Immature natural killer cell (primary cell): Measurements from ENCODE around the gene GSS. TPM values are rescaled to one million over a fixed set of nuclear protein-coding genes. Genes with fewer than 3 reads are reported as not detected.
"Not testable (repeated sequence)": the region's sequence is repeated elsewhere in the genome, so short reads cannot be mapped to it uniquely, and the experiment has no call there.

ENCODE experiments used
- DNase-seq, 3 donors: peaks; one replicate each; pipeline ENCODE4 v3.0.0; 2022; ENCODE audit warnings: mixed read lengths in 1 of 3
- H3K27ac Mint-ChIP-seq, 6 donors: one replicate each; pipeline ENCODE4 v1.8.0; 2020; ENCODE audit warnings: mixed read lengths in 6 of 6, mild to moderate bottlenecking in 5 of 6, inconsistent platforms in 4 of 6, moderate library complexity in 3 of 6
- H3K27me3 Mint-ChIP-seq, 3 donors: one replicate each; pipeline ENCODE4 v1.8.0; 2020 to 2021; ENCODE audit warnings: low read depth in 3 of 3, mild to moderate bottlenecking in 3 of 3, mixed read lengths in 3 of 3, moderate library complexity in 3 of 3, inconsistent platforms in 1 of 3
- H3K36me3 Mint-ChIP-seq, 3 donors: one replicate each; pipeline ENCODE4 v1.8.0; 2020; ENCODE audit warnings: mixed read lengths in 3 of 3, inconsistent platforms in 2 of 3, mild to moderate bottlenecking in 2 of 3
- H3K4me1 Mint-ChIP-seq, 2 donors: one replicate each; pipeline ENCODE4 v1.8.0; 2020; ENCODE audit warnings: inconsistent platforms in 2 of 2, mild to moderate bottlenecking in 2 of 2, mixed read lengths in 2 of 2, moderate library complexity in 1 of 2
- H3K4me3 Mint-ChIP-seq, 5 donors: one replicate each; pipeline ENCODE4 v1.8.0; 2020; ENCODE audit warnings: mild to moderate bottlenecking in 5 of 5, mixed read lengths in 5 of 5, inconsistent platforms in 3 of 5, moderate library complexity in 3 of 5
- H3K9me3 Mint-ChIP-seq, 6 donors: one replicate each; pipeline ENCODE4 v1.8.0; 2020; ENCODE audit warnings: mild to moderate bottlenecking in 6 of 6, mixed read lengths in 6 of 6, inconsistent platforms in 4 of 6, moderate library complexity in 3 of 6
- polyA plus RNA-seq, 3 donors: library from polyadenylated mRNA; unstranded; fragments of 300-500 nt; fragmentation: Illumina TruSeq; gene quantifications; one replicate each; pipeline ENCODE4 v1.2.3, GENCODE V29; 2021

Gene GSS
- polyA plus RNA-seq, 3 donors from 2014 or later, result 32.4 to 60.6 (median 45.7) TPM

DNA sequence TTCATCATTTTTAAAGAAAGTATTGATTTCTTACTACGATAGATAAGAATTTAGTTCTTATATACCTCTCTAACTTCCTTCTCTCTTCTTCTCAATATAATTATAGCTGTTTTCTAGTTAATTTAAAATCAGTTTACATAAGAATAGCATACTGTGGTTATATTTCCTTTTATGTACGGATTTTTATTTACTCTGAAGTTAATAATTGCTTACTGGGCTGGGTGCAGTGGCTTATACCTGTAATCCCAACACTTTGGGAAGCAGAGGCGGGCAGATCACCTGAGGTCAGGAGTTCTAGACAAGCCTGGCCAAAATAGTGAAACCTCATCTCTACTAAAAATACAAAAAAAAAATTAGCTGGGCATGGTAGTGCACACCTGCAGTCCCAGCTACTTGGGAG is 69.5 kb downstream of the GSS start:
- H3K36me3 Mint-ChIP-seq, result peaks cover 0 to 3% (median 0%) of the 10 kb centered on the region in 3 donors
- H3K27me3 Mint-ChIP-seq, result peaks cover 0 to 8% (median 0%) of the 10 kb centered on the region in 3 donors
- H3K4me1 Mint-ChIP-seq, result no peaks in the 10 kb centered on the region
- DNase-seq, result no peak
- no peak overlapping the region for H3K27ac Mint-ChIP-seq
- H3K9me3 Mint-ChIP-seq, result no peaks in the 10 kb centered on the region
- no peak overlapping the region for H3K4me3 Mint-ChIP-seq

DNA sequence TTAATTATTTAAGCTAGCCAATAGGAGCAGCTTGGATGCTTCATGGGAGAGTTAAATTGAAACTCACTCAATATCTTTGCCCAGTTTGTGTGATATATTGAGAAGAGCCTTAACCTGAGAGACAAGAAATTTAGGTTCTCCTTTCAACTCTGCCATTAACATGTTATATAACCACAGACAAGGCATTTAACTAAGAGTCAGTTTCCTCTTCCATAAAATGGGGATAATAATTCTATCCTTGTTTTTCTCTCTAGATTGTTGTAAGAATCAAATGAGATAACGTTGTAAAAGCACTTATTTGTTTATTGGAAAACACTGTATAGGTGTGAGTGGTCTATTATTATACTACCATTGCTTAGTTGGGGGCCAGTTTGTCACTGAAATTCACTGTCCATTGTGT is 71.3 kb downstream of the GSS start:
- Mint-ChIP-seq H3K4me3 (no peak overlapping the region), H3K36me3 (no peaks in the 10 kb centered on the region), H3K9me3 (no peaks in the 10 kb centered on the region), H3K27me3 (no peaks in the 10 kb centered on the region), H3K4me1 (no peaks in the 10 kb centered on the region), H3K27ac (no peak overlapping the region)
- DNase-seq, result no peak

DNA sequence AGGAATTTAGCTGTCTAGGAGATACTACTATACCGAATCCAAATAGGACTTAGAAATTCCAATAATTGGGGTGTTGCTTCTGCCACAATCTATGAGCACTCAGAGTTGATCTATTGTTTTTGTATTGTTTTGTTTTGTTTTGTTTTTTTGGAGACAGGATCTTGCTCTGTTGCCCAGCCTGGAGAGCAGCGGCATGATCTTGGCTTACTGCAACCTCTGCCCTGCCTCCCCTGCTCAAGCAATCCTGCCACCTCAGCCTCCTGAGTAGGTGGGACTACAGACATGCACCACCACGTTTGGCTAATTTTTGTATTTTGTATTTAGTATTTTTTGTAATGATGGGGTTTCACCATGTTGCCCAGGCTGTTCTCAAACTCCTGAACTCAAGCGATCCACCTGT is 71.8 kb downstream of the GSS start:
- Mint-ChIP-seq H3K4me3 (no peak overlapping the region), H3K36me3 (no peaks in the 10 kb centered on the region)

DNA sequence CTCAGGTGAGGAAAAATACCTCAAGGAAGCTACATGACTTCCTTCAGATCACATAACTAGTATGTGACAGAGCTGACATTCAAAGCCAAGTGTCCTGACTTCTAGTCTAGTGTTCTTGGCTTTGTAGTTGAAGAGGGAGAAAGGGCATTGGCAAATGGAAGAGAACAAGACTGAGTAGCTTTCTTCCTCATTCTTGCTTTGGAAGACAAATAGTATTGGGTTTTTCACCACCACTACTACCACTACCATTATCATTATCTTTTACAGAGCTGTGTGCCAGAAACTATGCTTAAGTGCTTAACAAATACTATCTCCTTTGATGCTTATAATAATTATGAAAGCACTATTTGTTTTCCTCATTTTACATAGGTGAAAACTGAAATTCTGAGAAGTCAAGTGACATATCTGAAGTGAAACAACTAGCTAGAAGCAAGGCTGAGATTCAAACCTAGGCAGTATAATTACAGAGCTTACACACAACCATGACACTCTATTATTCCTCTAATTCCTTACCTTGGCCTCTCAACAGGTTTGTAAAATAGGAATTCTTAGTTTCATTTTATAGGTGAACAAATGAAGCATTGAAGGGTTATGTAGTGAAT is 72.4 kb downstream of the GSS start:
- H3K4me1 Mint-ChIP-seq, result peaks cover 0 to 2% of the 10 kb centered on the region in 2 donors
- H3K36me3 Mint-ChIP-seq, result no peaks in the 10 kb centered on the region
- H3K9me3 Mint-ChIP-seq, result no peaks in the 10 kb centered on the region
- H3K27ac Mint-ChIP-seq, result no peak overlapping the region
- H3K4me3 Mint-ChIP-seq, result no peak overlapping the region
- no peaks in the 10 kb centered on the region for H3K27me3 Mint-ChIP-seq
- no peak for DNase-seq

More for the DNA sequence above, 71.8 kb downstream of the GSS start:
- Mint-ChIP-seq H3K27ac (no peak overlapping the region), H3K9me3 (no peaks in the 10 kb centered on the region), H3K27me3 (no peaks in the 10 kb centered on the region), H3K4me1 (no peaks in the 10 kb centered on the region)
- DNase-seq, result no peak

DNA sequence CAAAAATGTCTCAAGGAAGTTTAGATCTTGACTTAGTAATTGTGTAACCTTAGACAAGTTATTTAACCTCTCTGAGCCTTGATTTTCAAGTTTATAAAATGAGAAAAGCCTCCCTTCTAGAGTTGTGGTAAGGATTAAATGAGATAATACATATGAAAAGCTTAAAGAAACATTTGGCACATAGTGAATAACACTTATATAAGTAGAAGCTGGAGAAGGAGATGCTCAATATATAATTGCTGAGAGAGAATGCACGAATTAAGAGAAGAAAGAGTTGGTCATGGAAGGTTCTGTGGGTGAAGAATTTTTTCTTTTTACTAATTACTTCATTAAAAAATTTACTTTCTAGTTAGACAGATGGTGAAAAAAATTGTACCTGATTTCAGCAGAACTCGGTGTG is 73.9 kb downstream of the GSS start:
- no peak for DNase-seq
- H3K36me3 Mint-ChIP-seq, result no peaks in the 10 kb centered on the region
- no peak overlapping the region for H3K27ac Mint-ChIP-seq
- H3K4me3 Mint-ChIP-seq, result no peak overlapping the region
- peaks cover 6 to 8% of the 10 kb centered on the region in 2 donors for H3K4me1 Mint-ChIP-seq
- no peaks in the 10 kb centered on the region for H3K9me3 Mint-ChIP-seq
- H3K27me3 Mint-ChIP-seq, result peaks cover 0 to 3% (median 0%) of the 10 kb centered on the region in 3 donors

DNA sequence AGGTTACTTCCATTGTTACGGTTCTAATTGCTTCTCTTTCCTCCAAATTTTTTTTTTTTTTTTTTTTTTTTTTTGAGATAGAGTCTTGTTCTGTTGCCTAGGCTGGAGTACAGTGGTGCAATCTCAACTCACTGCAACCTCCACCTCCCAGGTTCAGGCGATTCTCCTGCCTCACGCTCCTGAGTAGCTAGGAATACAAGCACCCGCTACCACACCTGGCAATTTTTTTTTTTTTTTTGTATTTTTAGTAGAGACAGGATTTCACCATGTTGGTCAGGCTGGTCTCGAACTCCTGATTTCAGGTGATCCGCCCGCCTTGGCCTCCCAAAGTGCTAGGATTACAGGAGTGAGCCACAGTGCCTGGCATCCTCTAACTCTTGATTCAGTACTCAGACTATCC is 74.6 kb downstream of the GSS start:
- not testable (repeated sequence) for H3K27ac Mint-ChIP-seq, H3K27me3 Mint-ChIP-seq, H3K4me3 Mint-ChIP-seq, H3K36me3 Mint-ChIP-seq, H3K9me3 Mint-ChIP-seq, DNase-seq
- H3K4me1 Mint-ChIP-seq, result peaks cover 11 to 12% of the 10 kb centered on the region in 2 donors

DNA sequence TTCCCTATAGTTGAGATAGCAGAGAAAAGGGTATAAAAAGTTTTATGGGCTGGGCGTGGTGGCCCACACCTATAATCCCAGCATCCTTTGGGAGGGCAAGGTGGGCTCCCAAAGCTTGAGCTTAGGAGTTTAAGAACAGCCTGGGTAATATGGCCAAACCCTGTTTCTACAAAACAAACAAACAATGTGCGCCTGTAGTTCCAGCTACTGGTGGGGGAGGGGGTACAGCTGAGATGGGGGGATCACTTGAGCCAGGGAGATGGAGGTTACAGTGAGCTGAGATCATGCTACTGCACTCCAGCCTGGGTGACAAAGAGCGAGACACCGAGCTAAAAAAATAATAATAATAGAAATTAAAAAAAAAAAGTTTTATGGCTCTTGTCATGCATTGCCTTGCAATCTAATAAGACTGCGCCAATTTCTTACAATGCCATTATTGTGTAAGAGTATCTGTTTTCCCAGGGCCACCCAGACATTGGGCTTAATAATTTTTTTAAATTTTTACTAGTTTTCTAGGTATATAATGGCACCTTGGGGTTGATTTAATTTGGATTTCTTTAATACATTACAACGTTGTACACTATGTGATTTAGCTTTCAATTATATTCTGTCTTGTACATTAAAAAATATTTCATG is 75.3 kb downstream of the GSS start:
- Mint-ChIP-seq H3K4me1 (peaks cover 16 to 18% of the 10 kb centered on the region in 2 donors), H3K4me3 (no peak overlapping the region)

More for the DNA sequence above, 75.3 kb downstream of the GSS start:
- H3K27ac Mint-ChIP-seq, result peak overlapping the region in 1 of 6 donors; percentile 4
- H3K36me3 Mint-ChIP-seq, result no peaks in the 10 kb centered on the region
- DNase-seq, result no peak
- no peaks in the 10 kb centered on the region for H3K9me3 Mint-ChIP-seq
- H3K27me3 Mint-ChIP-seq, result peaks cover 0 to 5% (median 4%) of the 10 kb centered on the region in 3 donors

Other genes with a start within 250 kb of the GSS start
- gene NCOA6, start 130.2 kb downstream of the GSS start, polyA plus RNA-seq, result 10 to 100 TPM in 1 of 3 donors, 1 to 10 TPM in 1, under 1 TPM in 1; 0.65 to 17.3 (median 3.0) TPM
- gene GGT7, start 83.0 kb downstream of the GSS start, polyA plus RNA-seq, result 1 to 10 TPM in 1 of 3 donors, under 1 TPM in 2; 0.85 to 2.6 (median 0.94) TPM
- gene ACSS2, start 79.2 kb downstream of the GSS start, polyA plus RNA-seq, result 1 to 10 TPM; 1.5 to 4.9 (median 3.5) TPM
- gene MYH7B, start 62 bp upstream of the GSS start, polyA plus RNA-seq, result not detected
- gene TRPC4AP, start 137.0 kb upstream of the GSS start, polyA plus RNA-seq, result 10 to 100 TPM; 58.0 to 89.0 (median 72.5) TPM
- gene EDEM2, start 191.5 kb upstream of the GSS start, polyA plus RNA-seq, result 10 to 100 TPM; 48.6 to 62.2 (median 48.8) TPM
- 10 to 100 TPM; 11.0 to 17.9 (median 16.5) TPM for gene PROCR, start 216.3 kb upstream of the GSS start, polyA plus RNA-seq